Liver (tissue), 3 donors: ENCODE results near the gene IL1R2.
A peak's percentile ranks its signal among the peaks of the same experiment; 100 is the strongest.

ENCODE experiments used
- ATF3 ChIP-seq: IDR thresholded peaks from 2 replicates; pipeline ENCODE4 v1.6.1; 2016; ENCODE audit warnings: antibody characterized with exemption
- EGR1 ChIP-seq, 2 donors: IDR thresholded peaks; 2 replicates each; pipeline ENCODE4 v1.6.1; 2016 to 2018; ENCODE audit warnings: antibody characterized with exemption in 2 of 2, low read depth in 2 of 2
- FOXA1 ChIP-seq: IDR thresholded peaks from 2 replicates; pipeline ENCODE4 v1.6.1; 2016; ENCODE audit warnings: antibody characterized with exemption
- FOXA2 ChIP-seq: IDR thresholded peaks from 2 replicates; pipeline ENCODE4 v1.6.1; 2016; ENCODE audit warnings: antibody characterized with exemption
- GABPA ChIP-seq, 2 donors: IDR thresholded peaks in 1 of 2; conservative IDR thresholded peaks in 1 of 2; 2 replicates each; pipeline ENCODE4 v1.6.1; 2016; ENCODE audit warnings: antibody characterized with exemption in 2 of 2, mild to moderate bottlenecking in 1 of 2, moderate library complexity in 1 of 2
- JUND ChIP-seq, 2 donors: IDR thresholded peaks; 2 replicates each; pipeline ENCODE4 v1.6.1; 2016; ENCODE audit warnings: antibody characterized with exemption in 2 of 2
- RAD21 ChIP-seq, 2 donors: IDR thresholded peaks; 2 replicates each; pipeline ENCODE4 v1.6.1; 2016; ENCODE audit warnings: antibody characterized with exemption in 2 of 2, mild to moderate bottlenecking in 2 of 2
- RXRA ChIP-seq, 2 donors: IDR thresholded peaks; 2 replicates each; pipeline ENCODE4 v1.6.1; 2017 to 2018; ENCODE audit warnings: antibody characterized with exemption in 2 of 2, mild to moderate bottlenecking in 1 of 2
- SP1 ChIP-seq: IDR thresholded peaks from 2 replicates; pipeline ENCODE4 v1.6.1; 2018; ENCODE audit warnings: antibody characterized with exemption, mild to moderate bottlenecking
- TAF1 ChIP-seq: conservative IDR thresholded peaks from 2 replicates; pipeline ENCODE4 v1.6.1; 2016; ENCODE audit warnings: antibody characterized with exemption, mild to moderate bottlenecking
- YY1 ChIP-seq: IDR thresholded peaks from 2 replicates; pipeline ENCODE4 v1.6.1; 2016; ENCODE audit warnings: antibody characterized with exemption, mild to moderate bottlenecking
- TF ChIP-seq, protein P1 (sequence below): fragments of 150-350 bp; IDR thresholded peaks from 2 replicates; pipeline ENCODE4 v1.5.1; 2017; ENCODE audit warnings: improper control_type of control experiment, low read depth, low read length; ENCODE audit not compliant: missing input control
- TF ChIP-seq, protein P2 (sequence below): IDR thresholded peaks from 2 replicates; pipeline ENCODE4 v1.6.1; 2016; ENCODE audit warnings: antibody characterized with exemption
- TF ChIP-seq, protein P3 (sequence below): IDR thresholded peaks from 2 replicates; pipeline ENCODE4 v1.6.1; 2016; ENCODE audit warnings: antibody characterized with exemption, mild to moderate bottlenecking
- donor health status: healthy.
- donor health status: healthy.

DNA sequence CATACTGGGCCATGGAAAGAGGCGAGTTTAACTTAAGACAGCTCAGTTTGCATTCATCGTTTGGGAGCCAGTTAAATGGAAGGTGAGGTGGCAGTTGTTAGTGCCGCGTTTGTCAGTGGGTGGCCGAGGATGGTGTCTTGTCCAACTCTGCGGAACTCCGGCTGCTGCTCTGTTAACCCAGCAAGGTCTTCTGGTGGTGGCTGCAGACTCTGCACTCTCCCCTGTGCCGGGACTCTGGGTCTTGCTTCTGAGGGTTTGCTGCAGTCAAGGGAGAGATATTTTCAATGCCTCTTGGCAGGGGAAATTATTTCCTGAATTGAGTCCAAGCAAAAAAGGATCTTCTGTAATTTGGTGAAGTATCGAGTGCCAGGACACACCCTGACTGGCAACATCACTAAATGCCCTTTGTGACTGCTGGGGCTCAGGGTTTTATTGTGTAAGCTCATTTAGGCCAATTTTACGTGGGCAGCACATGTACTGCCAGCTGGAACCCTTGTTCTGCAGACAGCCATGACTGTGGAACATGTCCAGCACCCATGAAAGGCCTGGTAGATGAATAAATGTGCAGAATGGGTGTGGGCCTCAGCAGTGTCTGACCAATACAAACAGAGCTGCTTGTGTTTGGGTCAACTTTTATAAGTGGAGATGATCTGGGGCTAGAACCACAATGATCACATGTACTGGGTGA, 58.1 kb downstream of the IL1R2 start:
- TF ChIP-seq RAD21 (IDR thresholded peaks at IDR 0.05) (peak; percentile 59 to 64), RXRA (IDR thresholded peaks at IDR 0.05) (peak; percentile 86 to 96), GABPA (IDR thresholded peaks at IDR 0.05 in 1 of 2, conservative IDR thresholded peaks at IDR 0.05 in 1 of 2) (no peak), FOXA1 (peak; percentile 19), ATF3 (peak; percentile 50), JUND (IDR thresholded peaks at IDR 0.05) (peak in 1 of 2 donors; percentile 78), FOXA2 (peak; percentile 66), TAF1 (no peak), YY1 (peak; percentile 95), SP1 (peak; percentile 91), EGR1 (IDR thresholded peaks at IDR 0.05; ENCODE audit: low read depth in 2 of 2) (peak; percentile 76 to 87)
- TF ChIP-seq, protein P1, sequence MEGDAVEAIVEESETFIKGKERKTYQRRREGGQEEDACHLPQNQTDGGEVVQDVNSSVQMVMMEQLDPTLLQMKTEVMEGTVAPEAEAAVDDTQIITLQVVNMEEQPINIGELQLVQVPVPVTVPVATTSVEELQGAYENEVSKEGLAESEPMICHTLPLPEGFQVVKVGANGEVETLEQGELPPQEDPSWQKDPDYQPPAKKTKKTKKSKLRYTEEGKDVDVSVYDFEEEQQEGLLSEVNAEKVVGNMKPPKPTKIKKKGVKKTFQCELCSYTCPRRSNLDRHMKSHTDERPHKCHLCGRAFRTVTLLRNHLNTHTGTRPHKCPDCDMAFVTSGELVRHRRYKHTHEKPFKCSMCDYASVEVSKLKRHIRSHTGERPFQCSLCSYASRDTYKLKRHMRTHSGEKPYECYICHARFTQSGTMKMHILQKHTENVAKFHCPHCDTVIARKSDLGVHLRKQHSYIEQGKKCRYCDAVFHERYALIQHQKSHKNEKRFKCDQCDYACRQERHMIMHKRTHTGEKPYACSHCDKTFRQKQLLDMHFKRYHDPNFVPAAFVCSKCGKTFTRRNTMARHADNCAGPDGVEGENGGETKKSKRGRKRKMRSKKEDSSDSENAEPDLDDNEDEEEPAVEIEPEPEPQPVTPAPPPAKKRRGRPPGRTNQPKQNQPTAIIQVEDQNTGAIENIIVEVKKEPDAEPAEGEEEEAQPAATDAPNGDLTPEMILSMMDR = no peak
- TF ChIP-seq, protein P2, sequence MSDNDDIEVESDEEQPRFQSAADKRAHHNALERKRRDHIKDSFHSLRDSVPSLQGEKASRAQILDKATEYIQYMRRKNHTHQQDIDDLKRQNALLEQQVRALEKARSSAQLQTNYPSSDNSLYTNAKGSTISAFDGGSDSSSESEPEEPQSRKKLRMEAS = peak; percentile 94
- TF ChIP-seq, protein P3, sequence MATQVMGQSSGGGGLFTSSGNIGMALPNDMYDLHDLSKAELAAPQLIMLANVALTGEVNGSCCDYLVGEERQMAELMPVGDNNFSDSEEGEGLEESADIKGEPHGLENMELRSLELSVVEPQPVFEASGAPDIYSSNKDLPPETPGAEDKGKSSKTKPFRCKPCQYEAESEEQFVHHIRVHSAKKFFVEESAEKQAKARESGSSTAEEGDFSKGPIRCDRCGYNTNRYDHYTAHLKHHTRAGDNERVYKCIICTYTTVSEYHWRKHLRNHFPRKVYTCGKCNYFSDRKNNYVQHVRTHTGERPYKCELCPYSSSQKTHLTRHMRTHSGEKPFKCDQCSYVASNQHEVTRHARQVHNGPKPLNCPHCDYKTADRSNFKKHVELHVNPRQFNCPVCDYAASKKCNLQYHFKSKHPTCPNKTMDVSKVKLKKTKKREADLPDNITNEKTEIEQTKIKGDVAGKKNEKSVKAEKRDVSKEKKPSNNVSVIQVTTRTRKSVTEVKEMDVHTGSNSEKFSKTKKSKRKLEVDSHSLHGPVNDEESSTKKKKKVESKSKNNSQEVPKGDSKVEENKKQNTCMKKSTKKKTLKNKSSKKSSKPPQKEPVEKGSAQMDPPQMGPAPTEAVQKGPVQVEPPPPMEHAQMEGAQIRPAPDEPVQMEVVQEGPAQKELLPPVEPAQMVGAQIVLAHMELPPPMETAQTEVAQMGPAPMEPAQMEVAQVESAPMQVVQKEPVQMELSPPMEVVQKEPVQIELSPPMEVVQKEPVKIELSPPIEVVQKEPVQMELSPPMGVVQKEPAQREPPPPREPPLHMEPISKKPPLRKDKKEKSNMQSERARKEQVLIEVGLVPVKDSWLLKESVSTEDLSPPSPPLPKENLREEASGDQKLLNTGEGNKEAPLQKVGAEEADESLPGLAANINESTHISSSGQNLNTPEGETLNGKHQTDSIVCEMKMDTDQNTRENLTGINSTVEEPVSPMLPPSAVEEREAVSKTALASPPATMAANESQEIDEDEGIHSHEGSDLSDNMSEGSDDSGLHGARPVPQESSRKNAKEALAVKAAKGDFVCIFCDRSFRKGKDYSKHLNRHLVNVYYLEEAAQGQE = peak; percentile 72
